ENCODE measurements around the gene NEUROG1.

- TF ChIP-seq POLR2AphosphoS5 (IDR thresholded peaks at IDR 0.05) (no peak), CTCF (IDR thresholded peaks at IDR 0.05) (no peak), POLR2A (IDR thresholded peaks at IDR 0.05; ENCODE audit: low read depth) (no peak), EP300 (IDR thresholded peaks at IDR 0.05) (no peak)
These were observed 21.5 kb upstream of the NEUROG1 start for GRCh38 chr5:135557076-135557838.
